Left lung (tissue), 10 donors: ENCODE measurements around the gene PAK4. TPM values are rescaled to one million over a fixed set of nuclear protein-coding genes. Genes with fewer than 3 reads are reported as not detected.

Experiments
- ATAC-seq: fragments of 200-7000 bp; cut with Tn5 transposase; one replicate; pipeline ENCODE4 v1.9.1; 2020; ENCODE audit warnings: moderate library complexity
- DNase-seq, 4 donors: peaks; one replicate each; pipeline ENCODE4 v3.0.0-alpha.2; 2013 to 2020
- H3K27ac ChIP-seq, 2 donors: fragments of 200-600 bp; sonication (generic) in 1 of 2; one replicate each; pipeline versions ENCODE4 v1.5.0 to v1.8.0; 2020 to 2021
- H3K27me3 ChIP-seq, 2 donors: fragments of 200-600 bp; sonication (generic) in 1 of 2; one replicate each; pipeline versions ENCODE4 v1.5.0 to v1.8.0; 2020 to 2021
- H3K36me3 ChIP-seq, 2 donors: fragments of 200-600 bp; sonication (generic) in 1 of 2; one replicate each; pipeline versions ENCODE4 v1.5.0 to v1.8.0; 2020 to 2021
- H3K4me1 ChIP-seq, 2 donors: fragments of 200-600 bp; one replicate each; pipeline ENCODE4 v1.8.0; 2021
- H3K4me3 ChIP-seq, 2 donors: fragments of 200-600 bp; sonication (generic) in 1 of 2; one replicate each; pipeline versions ENCODE4 v1.5.0 to v1.8.0; 2020 to 2021; ENCODE audit warnings: mild to moderate bottlenecking in 1 of 2
- H3K9me3 ChIP-seq, 2 donors: fragments of 200-600 bp; sonication (generic) in 1 of 2; one replicate each; pipeline versions ENCODE4 v1.5.0 to v1.8.0; 2020 to 2021
- intact Hi-C, 2 donors: fragments of 100-400 bp; cut with DNase I; formaldehyde crosslinking; loops; one replicate each; pipeline versions ENCODE4 v1.11.2 to v1.14.2; 2022
- polyA plus RNA-seq, 6 donors: library from polyadenylated mRNA; unstranded; fragments of 120-200 nt; gene quantifications; one replicate each; pipeline ENCODE4 v1.2.1, GENCODE V29; 2013; ENCODE audit not compliant: insufficient read length in 6 of 6
- total RNA-seq, 2 donors: library from RNA; stranded (reverse); fragmentation: NEBNext Ultra II Directional; extraction: Animal tissue kit (Norgen Biotek cat#: 25700); gene quantifications; one replicate each; pipeline ENCODE4 v1.2.1, GENCODE V29; 2021
- TF ChIP-seq, protein P1 (sequence below), 2 donors: fragments of 200-600 bp; sonication (generic) in 1 of 2; IDR thresholded peaks; one replicate each; pipeline versions ENCODE4 v1.5.0 to v1.8.0; 2021; ENCODE audit warnings: antibody characterized with exemption in 2 of 2
- donor health status: DM: no; HTN: yes; CAD: no.
- donor health status: DM: no; HTN: no; CAD: no.

Gene PAK4
- total and polyA plus RNA-seq, 8 donors = 40.9 to 62.3 (median 50.0) TPM

DNA sequence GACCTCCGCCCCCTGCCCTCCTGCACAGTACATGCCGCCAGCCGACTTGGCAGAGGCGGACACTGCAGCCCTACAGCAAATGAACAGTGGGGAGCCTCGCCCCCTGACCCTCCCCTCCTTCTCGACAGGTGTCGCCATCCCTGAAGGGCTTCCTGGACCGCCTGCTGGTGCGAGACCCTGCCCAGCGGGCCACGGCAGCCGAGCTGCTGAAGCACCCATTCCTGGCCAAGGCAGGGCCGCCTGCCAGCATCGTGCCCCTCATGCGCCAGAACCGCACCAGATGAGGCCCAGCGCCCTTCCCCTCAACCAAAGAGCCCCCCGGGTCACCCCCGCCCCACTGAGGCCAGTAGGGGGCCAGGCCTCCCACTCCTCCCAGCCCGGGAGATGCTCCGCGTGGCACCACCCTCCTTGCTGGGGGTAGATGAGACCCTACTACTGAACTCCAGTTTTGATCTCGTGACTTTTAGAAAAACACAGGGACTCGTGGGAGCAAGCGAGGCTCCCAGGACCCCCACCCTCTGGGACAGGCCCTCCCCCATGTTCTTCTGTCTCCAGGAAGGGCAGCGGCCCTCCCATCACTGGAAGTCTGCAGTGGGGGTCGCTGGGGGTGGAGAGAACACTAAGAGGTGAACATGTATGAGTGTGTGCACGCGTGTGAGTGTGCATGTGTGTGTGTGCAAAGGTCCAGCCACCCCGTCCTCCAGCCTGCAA is 52.9 kb downstream of the PAK4 start:
- Histone ChIP-seq H3K4me3 (no peak overlapping the region), H3K9me3 (no peaks in the 10 kb centered on the region), H3K4me1 (no peaks in the 10 kb centered on the region), H3K27ac (no peak overlapping the region), H3K36me3 (peaks cover 0 to 80% of the 10 kb centered on the region in 2 donors), H3K27me3 (no peaks in the 10 kb centered on the region)
- no peak for DNase-seq
- TF ChIP-seq, protein P1, sequence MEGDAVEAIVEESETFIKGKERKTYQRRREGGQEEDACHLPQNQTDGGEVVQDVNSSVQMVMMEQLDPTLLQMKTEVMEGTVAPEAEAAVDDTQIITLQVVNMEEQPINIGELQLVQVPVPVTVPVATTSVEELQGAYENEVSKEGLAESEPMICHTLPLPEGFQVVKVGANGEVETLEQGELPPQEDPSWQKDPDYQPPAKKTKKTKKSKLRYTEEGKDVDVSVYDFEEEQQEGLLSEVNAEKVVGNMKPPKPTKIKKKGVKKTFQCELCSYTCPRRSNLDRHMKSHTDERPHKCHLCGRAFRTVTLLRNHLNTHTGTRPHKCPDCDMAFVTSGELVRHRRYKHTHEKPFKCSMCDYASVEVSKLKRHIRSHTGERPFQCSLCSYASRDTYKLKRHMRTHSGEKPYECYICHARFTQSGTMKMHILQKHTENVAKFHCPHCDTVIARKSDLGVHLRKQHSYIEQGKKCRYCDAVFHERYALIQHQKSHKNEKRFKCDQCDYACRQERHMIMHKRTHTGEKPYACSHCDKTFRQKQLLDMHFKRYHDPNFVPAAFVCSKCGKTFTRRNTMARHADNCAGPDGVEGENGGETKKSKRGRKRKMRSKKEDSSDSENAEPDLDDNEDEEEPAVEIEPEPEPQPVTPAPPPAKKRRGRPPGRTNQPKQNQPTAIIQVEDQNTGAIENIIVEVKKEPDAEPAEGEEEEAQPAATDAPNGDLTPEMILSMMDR (IDR thresholded peaks at IDR 0.05) = no peak
- ATAC-seq = no peak
- intact Hi-C loops = no loop called here

DNA sequence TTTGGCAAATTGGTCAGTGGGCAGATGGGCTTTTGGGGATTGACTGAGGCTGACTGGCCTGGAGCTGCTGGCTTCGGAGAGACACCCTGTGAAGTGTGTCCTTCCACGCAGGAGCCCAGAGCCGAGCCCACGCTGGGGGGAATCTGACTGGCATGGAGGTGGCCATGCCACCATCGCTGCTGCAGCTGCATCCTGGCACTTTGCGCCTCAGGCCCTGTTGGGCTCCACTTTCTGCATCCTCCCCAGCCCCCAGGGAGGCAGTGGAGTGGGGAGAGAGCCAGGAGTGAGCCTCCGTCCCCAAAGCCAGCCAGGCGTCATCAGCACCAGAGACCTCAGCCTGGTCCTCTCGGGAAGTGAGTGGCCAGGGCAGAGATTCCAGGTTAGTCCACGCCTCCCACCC is 54.2 kb downstream of the PAK4 start:
- intact Hi-C loops = no loop called here
- no peaks in the 10 kb centered on the region for H3K27me3 ChIP-seq
- ATAC-seq (no peak), DNase-seq (no peak)
- H3K9me3 ChIP-seq = no peaks in the 10 kb centered on the region
- no peak overlapping the region for H3K27ac ChIP-seq
- no peaks in the 10 kb centered on the region for H3K4me1 ChIP-seq
- no peak overlapping the region for H3K4me3 ChIP-seq
- H3K36me3 ChIP-seq = peaks cover 0 to 67% of the 10 kb centered on the region in 2 donors
- TF ChIP-seq, protein P1 (IDR thresholded peaks at IDR 0.05) = no peak

DNA sequence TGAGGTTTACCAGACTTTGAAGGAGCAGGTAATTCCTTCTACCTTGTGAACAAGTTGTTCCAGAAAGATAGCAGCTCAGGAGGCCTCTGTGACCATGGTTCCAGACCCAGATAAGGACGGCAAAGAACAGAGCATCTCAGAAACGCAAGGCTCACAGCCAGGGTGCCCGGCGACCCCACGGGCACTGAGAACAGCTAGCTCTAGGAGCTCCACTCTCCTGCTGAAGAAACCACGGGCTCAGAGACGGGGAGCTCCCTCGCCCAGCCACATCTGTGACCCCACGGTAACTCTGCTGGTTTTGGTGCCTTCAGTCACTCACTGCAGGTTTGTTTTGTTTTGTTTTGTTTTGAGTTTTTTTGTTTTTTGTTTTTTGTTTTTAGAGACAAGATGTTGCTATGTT is 55.2 kb downstream of the PAK4 start:
- TF ChIP-seq, protein P1 (IDR thresholded peaks at IDR 0.05) = no peak
- intact Hi-C loops = no loop called here
- DNase-seq = no peak
- H3K4me3 ChIP-seq = no peak overlapping the region
- H3K9me3 ChIP-seq = no peaks in the 10 kb centered on the region
- H3K36me3 ChIP-seq = peaks cover 0 to 57% of the 10 kb centered on the region in 2 donors
- no peak for ATAC-seq
- H3K4me1 ChIP-seq = no peaks in the 10 kb centered on the region
- no peaks in the 10 kb centered on the region for H3K27me3 ChIP-seq
- H3K27ac ChIP-seq = no peak overlapping the region

DNA sequence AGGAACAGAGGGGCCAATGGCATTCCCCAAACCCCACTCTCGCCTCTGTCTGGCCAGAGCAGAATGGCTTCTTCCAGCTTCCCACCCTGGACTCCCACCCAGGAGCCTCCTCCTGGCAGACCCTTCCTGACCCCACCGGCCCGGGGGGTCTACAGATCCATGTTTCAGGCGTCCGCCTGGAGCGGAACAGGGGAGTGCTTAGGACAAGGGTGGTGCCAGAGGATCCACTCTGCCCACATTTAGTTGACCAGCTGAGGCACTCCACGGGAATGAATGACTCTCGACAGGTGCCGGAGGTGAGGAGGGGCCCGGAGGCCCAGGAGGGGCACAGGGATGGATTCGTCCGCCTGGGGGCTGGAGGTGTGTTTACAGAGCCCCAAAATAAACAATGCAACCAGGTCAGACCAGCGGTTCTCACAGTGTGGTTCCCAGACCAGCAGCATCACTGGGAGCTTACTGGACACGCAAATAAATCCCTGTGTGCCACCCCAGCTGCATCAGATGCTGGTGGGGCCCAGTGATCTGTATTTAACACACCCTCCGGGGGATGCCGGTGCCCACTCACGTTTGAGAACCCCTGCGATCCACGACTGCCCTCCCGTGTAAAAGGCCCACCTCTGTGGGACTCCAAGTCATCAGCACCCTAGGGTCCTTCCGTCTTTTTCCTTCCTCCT is 56.1 kb downstream of the PAK4 start:
- Histone ChIP-seq H3K4me1 (no peaks in the 10 kb centered on the region), H3K4me3 (no peak overlapping the region)
- intact Hi-C loops = no loop called here

DNA sequence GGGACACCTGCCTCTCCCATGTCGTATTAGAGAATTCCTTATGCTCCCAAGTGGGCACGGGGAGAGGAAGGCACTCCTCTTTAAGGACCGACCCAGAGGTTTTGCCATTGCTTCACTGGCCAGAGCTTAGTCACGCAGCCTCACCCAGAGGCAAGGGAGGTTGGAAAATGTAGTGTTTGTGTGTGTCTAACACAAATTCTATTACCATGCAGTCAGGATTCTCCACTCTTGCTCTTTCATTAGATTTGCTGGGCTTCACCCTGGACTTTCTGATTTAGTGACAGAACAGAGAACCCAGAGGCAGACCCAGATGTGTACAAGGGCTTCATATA is 56.6 kb downstream of the PAK4 start:
- intact Hi-C loops = no loop called here
- TF ChIP-seq, protein P1 (IDR thresholded peaks at IDR 0.05) = no peak
- no peak for DNase-seq
- Histone ChIP-seq H3K27me3 (no peaks in the 10 kb centered on the region), H3K4me3 (no peak overlapping the region), H3K27ac (no peak overlapping the region), H3K36me3 (peaks cover 0 to 43% of the 10 kb centered on the region in 2 donors), H3K9me3 (no peaks in the 10 kb centered on the region), H3K4me1 (no peaks in the 10 kb centered on the region)
- ATAC-seq = peak; percentile 76

More for the DNA sequence above, 56.1 kb downstream of the PAK4 start:
- no peaks in the 10 kb centered on the region for H3K27me3 ChIP-seq
- DNase-seq (no peak), ATAC-seq (peak; percentile 26)
- H3K9me3 ChIP-seq = no peaks in the 10 kb centered on the region
- H3K36me3 ChIP-seq = peaks cover 0 to 48% of the 10 kb centered on the region in 2 donors
- no peak overlapping the region for H3K27ac ChIP-seq
- TF ChIP-seq, protein P1 (IDR thresholded peaks at IDR 0.05) = no peak
